GM12878 (cell line): Measurements from ENCODE around the gene LY9. TPM values are rescaled to one million over a fixed set of nuclear protein-coding genes. Genes with fewer than 3 reads are reported as not detected.

Experiments
- ATAC-seq: fragments of 200-7000 bp; cut with Tn5 transposase; 3 replicates; pipeline ENCODE4 v1.9.1; 2020; ENCODE audit warnings: mild to moderate bottlenecking, moderate library complexity
- BruUV-seq: library from RNA; stranded (reverse); fragments of 400-500 nt; replicated peaks from 2 replicates; lab custom pipeline; 2021; lab: Mats Ljungman, UMichigan
- CTCF ChIA-PET: fragments of 300-600 bp; sonication (Branson Sonifier 250); formaldehyde crosslinking; extraction: SDS; loops from one replicate; lab custom pipeline; 2021; ENCODE audit warnings: inconsistent platforms; lab: Yijun Ruan, JAX
- POLR2A ChIA-PET: fragments of 350-600 bp; formaldehyde crosslinking; extraction: SDS; loops from one replicate; lab custom pipeline; 2021; ENCODE audit warnings: inconsistent platforms; lab: Charles Lee
- RAD21 ChIA-PET: fragments of 300-600 bp; sonication (Branson Sonifier 250); formaldehyde crosslinking; loops from one replicate; lab custom pipeline; 2023; ENCODE audit warnings: antibody characterized with exemption; ENCODE audit not compliant: unreplicated experiment; lab: Charles Lee
- SMC1A ChIA-PET: fragments of 300-600 bp; sonication (Branson Sonifier 250); formaldehyde crosslinking; loops from one replicate; lab custom pipeline; 2023; ENCODE audit not compliant: unreplicated experiment, uncharacterized antibody; lab: Charles Lee
- DNase-seq: peaks from one replicate; pipeline ENCODE4 v3.0.0-alpha.2; 2011; ENCODE audit warnings: low read depth, low spot score
- FAIRE-seq: peaks from 3 replicates; lab custom pipeline; 2011; peaks lifted over from hg19 to GRCh38; lab: Jason Lieb, UNC
- H2AFZ ChIP-seq: 2 replicates; pipeline ENCODE4 v1.6.0; 2011; ENCODE audit warnings: low read depth, low read length, control low read depth; ENCODE audit not compliant: control insufficient read depth
- H3K27ac ChIP-seq: 2 replicates; pipeline ENCODE4 v1.5.1; 2011; ENCODE audit warnings: control low read depth; ENCODE audit not compliant: control insufficient read depth, insufficient read depth
- H3K27me3 ChIP-seq, 2 experiments: replicated peaks in 1 of 2; 2 replicates each; pipeline versions ENCODE4 v1.6.0 to v1.6.1; 2011; ENCODE audit warnings: low read length in 1 of 2; ENCODE audit not compliant: control insufficient read depth in 2 of 2, insufficient read depth in 2 of 2
- H3K36me3 ChIP-seq, 2 experiments: 2 replicates each; pipeline ENCODE4 v1.5.1; 2011; ENCODE audit warnings: low read length in 1 of 2; ENCODE audit not compliant: control insufficient read depth in 2 of 2, insufficient read depth in 2 of 2
- H3K4me1 ChIP-seq: 2 replicates; pipeline ENCODE4 v1.6.1; 2011; ENCODE audit warnings: mild to moderate bottlenecking, low read length, moderate library complexity, mixed read lengths; ENCODE audit not compliant: control insufficient read depth, insufficient read depth
- H3K4me2 ChIP-seq: 2 replicates; pipeline ENCODE4 v1.6.0; 2011; ENCODE audit warnings: control low read depth; ENCODE audit not compliant: control insufficient read depth, insufficient read depth
- H3K4me3 ChIP-seq: fragments of 200-600 bp; sonication (generic); 2 replicates; pipeline ENCODE4 v1.5.1; 2016
- H3K79me2 ChIP-seq: 2 replicates; pipeline ENCODE4 v1.6.0; 2011; ENCODE audit warnings: low read length; ENCODE audit not compliant: control insufficient read depth, insufficient read depth
- H3K9ac ChIP-seq: 2 replicates; pipeline ENCODE4 v1.8.0; 2011; ENCODE audit warnings: low read length, control low read depth, mixed read lengths; ENCODE audit not compliant: control insufficient read depth, insufficient read depth
- H3K9me3 ChIP-seq: replicated peaks from 3 replicates; pipeline ENCODE4 v1.5.1; 2011; ENCODE audit warnings: mild to moderate bottlenecking, low read length; ENCODE audit not compliant: control insufficient read depth, insufficient read depth
- H4K20me1 ChIP-seq: 2 replicates; pipeline ENCODE4 v1.6.0; 2011; ENCODE audit not compliant: control insufficient read depth, insufficient read depth
- EED ChIP-seq: sonication (generic); IDR thresholded peaks from 2 replicates; pipeline ENCODE4 v1.6.1; 2016; ENCODE audit warnings: antibody characterized with exemption, low read depth
- FOXM1 ChIP-seq: IDR thresholded peaks from 2 replicates; pipeline ENCODE4 v1.6.1; 2012; ENCODE audit warnings: low read depth, mild to moderate bottlenecking, inconsistent platforms, low read length, moderate library complexity
- JUNB ChIP-seq: IDR thresholded peaks from 2 replicates; pipeline ENCODE4 v1.6.1; 2016; ENCODE audit warnings: antibody characterized with exemption, mild to moderate bottlenecking
- NFXL1 ChIP-seq: fragments of 450-650 bp; IDR thresholded peaks from 2 replicates; pipeline ENCODE4 v1.6.1; 2017; ENCODE audit warnings: antibody characterized with exemption, mild to moderate bottlenecking, borderline replicate concordance
- PML ChIP-seq: IDR thresholded peaks from 2 replicates; pipeline ENCODE4 v1.6.1; 2012; ENCODE audit warnings: low read length, inconsistent platforms
- RAD21 ChIP-seq: IDR thresholded peaks from 2 replicates; pipeline ENCODE4 v1.6.1; 2011; ENCODE audit warnings: mild to moderate bottlenecking, low read depth, low read length, moderate library complexity; ENCODE audit not compliant: insufficient read depth
- RUNX3 ChIP-seq: IDR thresholded peaks from 2 replicates; pipeline ENCODE4 v1.6.1; 2012; ENCODE audit warnings: low read length, inconsistent platforms
- SIX5 ChIP-seq: IDR thresholded peaks from 2 replicates; pipeline ENCODE4 v1.6.1; 2011; ENCODE audit warnings: mild to moderate bottlenecking, low read depth, low read length, moderate library complexity; ENCODE audit not compliant: severe bottlenecking
- SMARCA5 ChIP-seq: fragments of 450-650 bp; IDR thresholded peaks from 2 replicates; pipeline ENCODE4 v1.6.1; 2017; ENCODE audit warnings: mild to moderate bottlenecking
- SUPT20H ChIP-seq: IDR thresholded peaks from 2 replicates; pipeline ENCODE4 v1.6.1; 2011; ENCODE audit warnings: low read depth, mild to moderate bottlenecking, low read length, moderate library complexity, borderline replicate concordance; ENCODE audit not compliant: control insufficient read depth
- ZNF217 ChIP-seq: fragments of 450-650 bp; IDR thresholded peaks from 2 replicates; pipeline ENCODE4 v1.6.1; 2017; ENCODE audit warnings: antibody characterized with exemption, mild to moderate bottlenecking
- WGBS: methylation state at CpG from one replicate; pipeline ENCODE4 v1.1.6; 2016; ENCODE audit warnings: low lambda C conversion rate; ENCODE audit not compliant: insufficient replicate concordance, insufficient coverage; ENCODE audit errors: missing lambda C conversion rate; 5-methylcytosine and 5-hydroxymethylcytosine counted together
- in situ Hi-C: fragments of 300-500 bp; cut with MboI; formaldehyde crosslinking; loops from 9 replicates; pipeline ENCODE4 v1.14.3; 2018; ENCODE audit warnings: mixed read lengths
- intact Hi-C: fragments of 100-400 bp; cut with micrococcal nuclease; formaldehyde crosslinking; loops from one replicate; pipeline ENCODE4 v1.14.2; 2022; ENCODE audit not compliant: unreplicated experiment
- polyA plus RNA-seq, 11 experiments: library from polyadenylated mRNA; depleted of rRNA in 4 of 11; unstranded in 6 of 11; stranded (reverse) in 5 of 11; fragments of >200 nt; fragmentation: Nextera tagmentation in 4 of 11; fragmentation: Illumina TruSeq in 1 of 11; extraction: Ambion mirVana in 4 of 11; extraction: Trizol in 1 of 11; gene quantifications; 1 replicate in 1 of 11; 2 replicates in 10 of 11; pipeline versions ENCODE4 v1.2.1 to v1.2.3, GENCODE V29; 2011 to 2016; ENCODE audit warnings: inconsistent platforms in 2 of 11, missing spikeins in 2 of 11, low read depth in 1 of 11
- total RNA-seq, 4 experiments: library from RNA; depleted of rRNA in 3 of 4; stranded (reverse); fragments of >200 nt in 3 of 4; fragmentation: Illumina TruSeq in 1 of 4; extraction: Trizol in 1 of 4; gene quantifications; 2 replicates each; pipeline versions ENCODE4 v1.2.1 to v1.2.3, GENCODE V29; 2013 to 2021
- TF ChIP-seq, protein P1 (sequence below): fragments of 450-650 bp; IDR thresholded peaks from 2 replicates; pipeline ENCODE4 v1.6.1; 2017; ENCODE audit warnings: mild to moderate bottlenecking
- TF ChIP-seq, protein P2 (sequence below): fragments of 450-650 bp; IDR thresholded peaks from 2 replicates; pipeline ENCODE4 v1.6.1; 2016; ENCODE audit warnings: mild to moderate bottlenecking
- TF ChIP-seq, protein P3 (sequence below): fragments of 450-650 bp; formaldehyde crosslinking; IDR thresholded peaks from 2 replicates; pipeline ENCODE4 v1.4.0; 2022; ENCODE audit warnings: mild to moderate bottlenecking, moderate library complexity

Gene LY9
- total and polyA plus RNA-seq, 10 of the 15 experiments (the other 5 are each of a cell fraction or from before 2014, with no cell fraction given), result 2.7 to 12.5 (median 9.0) TPM

GRCh38 chr1:160789051-160789701, 6.8 kb upstream of the LY9 start:
- peak overlapping the region; percentile 86 for H3K27ac ChIP-seq
- H3K27me3 ChIP-seq, result no peaks in the 10 kb centered on the region
- H3K36me3 ChIP-seq, result no peaks in the 10 kb centered on the region
- ATAC-seq (peak; percentile 16), FAIRE-seq (no peak), DNase-seq (no peak)
- no peak overlapping the region; the same call in 1 of the 2 replicates for H3K9ac ChIP-seq
- no peaks in the 10 kb centered on the region for H4K20me1 ChIP-seq
- H3K4me2 ChIP-seq, result peak overlapping the region; percentile 71; the same call in 1 of the 2 replicates
- RAD21 ChIA-PET, result interaction anchor here (0.9 to 3.7 kb wide), 20 partner anchors 9 to 170 kb away, joined by 3 to 49 read pairs (median 8); partner anchors contain the start of genes CD244, CD48, SLAMF1 and SLAMF7
- H3K9me3 ChIP-seq, result no peaks in the 10 kb centered on the region
- CTCF ChIA-PET, result interaction anchor here (1.0 to 3.9 kb wide), 15 partner anchors 9 to 165 kb away, joined by 3 to 32 read pairs (median 6); partner anchors contain the start of gene ITLN2
- no peak overlapping the region for H3K4me3 ChIP-seq
- in situ Hi-C loops, result no loop called here
- POLR2A ChIA-PET, result interaction anchor here (0.6 to 3.8 kb wide), 15 partner anchors 8 to 143 kb away, joined by 3 to 28 read pairs (median 4); partner anchors contain the start of genes SLAMF1 and SLAMF7
- intact Hi-C loops, result no loop called here
- WGBS, result 91% methylated on average over 11 of the region's 11 CpGs
- peaks cover 19% of the 10 kb centered on the region for H3K4me1 ChIP-seq
- peak overlapping the region; percentile 91 for H2AFZ ChIP-seq
- no peaks in the 10 kb centered on the region for H3K79me2 ChIP-seq
- SMC1A ChIA-PET, result interaction anchor here (0.6 to 4.5 kb wide), 29 partner anchors 9 to 249 kb away, joined by 3 to 38 read pairs (median 4); partner anchors contain the start of genes CD244, CD48 and SLAMF7
- BruUV-seq, result TSS peak; percentile 76
- no peak for TF ChIP-seq SUPT20H
- TF ChIP-seq RUNX3, result no peak
- TF ChIP-seq NFXL1, result no peak
- peak; percentile 12; the same call in 1 of the 2 replicates for TF ChIP-seq EED
- no peak for TF ChIP-seq ZNF217
- no peak for TF ChIP-seq JUNB
- TF ChIP-seq, protein P1, sequence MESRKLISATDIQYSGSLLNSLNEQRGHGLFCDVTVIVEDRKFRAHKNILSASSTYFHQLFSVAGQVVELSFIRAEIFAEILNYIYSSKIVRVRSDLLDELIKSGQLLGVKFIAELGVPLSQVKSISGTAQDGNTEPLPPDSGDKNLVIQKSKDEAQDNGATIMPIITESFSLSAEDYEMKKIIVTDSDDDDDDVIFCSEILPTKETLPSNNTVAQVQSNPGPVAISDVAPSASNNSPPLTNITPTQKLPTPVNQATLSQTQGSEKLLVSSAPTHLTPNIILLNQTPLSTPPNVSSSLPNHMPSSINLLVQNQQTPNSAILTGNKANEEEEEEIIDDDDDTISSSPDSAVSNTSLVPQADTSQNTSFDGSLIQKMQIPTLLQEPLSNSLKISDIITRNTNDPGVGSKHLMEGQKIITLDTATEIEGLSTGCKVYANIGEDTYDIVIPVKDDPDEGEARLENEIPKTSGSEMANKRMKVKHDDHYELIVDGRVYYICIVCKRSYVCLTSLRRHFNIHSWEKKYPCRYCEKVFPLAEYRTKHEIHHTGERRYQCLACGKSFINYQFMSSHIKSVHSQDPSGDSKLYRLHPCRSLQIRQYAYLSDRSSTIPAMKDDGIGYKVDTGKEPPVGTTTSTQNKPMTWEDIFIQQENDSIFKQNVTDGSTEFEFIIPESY, result peak; percentile 96
- TF ChIP-seq PML, result no peak
- no peak for TF ChIP-seq FOXM1
- TF ChIP-seq SMARCA5, result peak; percentile 84
- no peak for TF ChIP-seq SIX5
- TF ChIP-seq RAD21, result peak; percentile 30; the same call in 1 of the 2 replicates
- TF ChIP-seq, protein P2, sequence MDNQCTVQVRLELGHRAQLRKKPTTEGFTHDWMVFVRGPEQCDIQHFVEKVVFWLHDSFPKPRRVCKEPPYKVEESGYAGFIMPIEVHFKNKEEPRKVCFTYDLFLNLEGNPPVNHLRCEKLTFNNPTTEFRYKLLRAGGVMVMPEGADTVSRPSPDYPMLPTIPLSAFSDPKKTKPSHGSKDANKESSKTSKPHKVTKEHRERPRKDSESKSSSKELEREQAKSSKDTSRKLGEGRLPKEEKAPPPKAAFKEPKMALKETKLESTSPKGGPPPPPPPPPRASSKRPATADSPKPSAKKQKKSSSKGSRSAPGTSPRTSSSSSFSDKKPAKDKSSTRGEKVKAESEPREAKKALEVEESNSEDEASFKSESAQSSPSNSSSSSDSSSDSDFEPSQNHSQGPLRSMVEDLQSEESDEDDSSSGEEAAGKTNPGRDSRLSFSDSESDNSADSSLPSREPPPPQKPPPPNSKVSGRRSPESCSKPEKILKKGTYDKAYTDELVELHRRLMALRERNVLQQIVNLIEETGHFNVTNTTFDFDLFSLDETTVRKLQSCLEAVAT, result peak; percentile 99; the same call in 1 of the 2 replicates
- TF ChIP-seq, protein P3, sequence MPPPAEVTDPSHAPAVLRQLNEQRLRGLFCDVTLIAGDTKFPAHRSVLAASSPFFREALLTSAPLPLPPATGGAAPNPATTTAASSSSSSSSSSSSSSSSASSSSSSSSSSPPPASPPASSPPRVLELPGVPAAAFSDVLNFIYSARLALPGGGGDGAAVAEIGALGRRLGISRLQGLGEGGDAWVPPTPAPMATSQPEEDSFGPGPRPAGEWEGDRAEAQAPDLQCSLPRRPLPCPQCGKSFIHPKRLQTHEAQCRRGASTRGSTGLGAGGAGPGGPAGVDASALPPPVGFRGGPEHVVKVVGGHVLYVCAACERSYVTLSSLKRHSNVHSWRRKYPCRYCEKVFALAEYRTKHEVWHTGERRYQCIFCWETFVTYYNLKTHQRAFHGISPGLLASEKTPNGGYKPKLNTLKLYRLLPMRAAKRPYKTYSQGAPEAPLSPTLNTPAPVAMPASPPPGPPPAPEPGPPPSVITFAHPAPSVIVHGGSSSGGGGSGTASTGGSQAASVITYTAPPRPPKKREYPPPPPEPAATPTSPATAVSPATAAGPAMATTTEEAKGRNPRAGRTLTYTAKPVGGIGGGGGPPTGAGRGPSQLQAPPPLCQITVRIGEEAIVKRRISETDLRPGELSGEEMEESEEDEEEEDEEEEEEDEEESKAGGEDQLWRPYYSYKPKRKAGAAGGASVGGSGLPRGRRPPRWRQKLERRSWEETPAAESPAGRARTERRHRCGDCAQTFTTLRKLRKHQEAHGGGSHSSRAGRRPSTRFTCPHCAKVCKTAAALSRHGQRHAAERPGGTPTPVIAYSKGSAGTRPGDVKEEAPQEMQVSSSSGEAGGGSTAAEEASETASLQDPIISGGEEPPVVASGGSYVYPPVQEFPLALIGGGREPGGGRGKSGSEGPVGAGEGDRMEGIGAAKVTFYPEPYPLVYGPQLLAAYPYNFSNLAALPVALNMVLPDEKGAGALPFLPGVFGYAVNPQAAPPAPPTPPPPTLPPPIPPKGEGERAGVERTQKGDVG (CRISPR knock-in tag), result 0 out of 2 replicates have a peak, but pooled peaks have one; percentile 12
